HG03135 (cell line): Measurements from ENCODE around the gene ADAD2.
"Not testable (repeated sequence)": the region's sequence is repeated elsewhere in the genome, so short reads cannot be mapped to it uniquely, and the experiment has no call there.

Experiments used
- ATAC-seq: cut with Tn5 transposase; IDR thresholded peaks from one replicate; pipeline ENCODE4 v1.9.1; 2021; ENCODE audit warnings: mild to moderate bottlenecking, moderate library complexity; ENCODE audit not compliant: unreplicated experiment

The ADAD2 gene

DNA sequence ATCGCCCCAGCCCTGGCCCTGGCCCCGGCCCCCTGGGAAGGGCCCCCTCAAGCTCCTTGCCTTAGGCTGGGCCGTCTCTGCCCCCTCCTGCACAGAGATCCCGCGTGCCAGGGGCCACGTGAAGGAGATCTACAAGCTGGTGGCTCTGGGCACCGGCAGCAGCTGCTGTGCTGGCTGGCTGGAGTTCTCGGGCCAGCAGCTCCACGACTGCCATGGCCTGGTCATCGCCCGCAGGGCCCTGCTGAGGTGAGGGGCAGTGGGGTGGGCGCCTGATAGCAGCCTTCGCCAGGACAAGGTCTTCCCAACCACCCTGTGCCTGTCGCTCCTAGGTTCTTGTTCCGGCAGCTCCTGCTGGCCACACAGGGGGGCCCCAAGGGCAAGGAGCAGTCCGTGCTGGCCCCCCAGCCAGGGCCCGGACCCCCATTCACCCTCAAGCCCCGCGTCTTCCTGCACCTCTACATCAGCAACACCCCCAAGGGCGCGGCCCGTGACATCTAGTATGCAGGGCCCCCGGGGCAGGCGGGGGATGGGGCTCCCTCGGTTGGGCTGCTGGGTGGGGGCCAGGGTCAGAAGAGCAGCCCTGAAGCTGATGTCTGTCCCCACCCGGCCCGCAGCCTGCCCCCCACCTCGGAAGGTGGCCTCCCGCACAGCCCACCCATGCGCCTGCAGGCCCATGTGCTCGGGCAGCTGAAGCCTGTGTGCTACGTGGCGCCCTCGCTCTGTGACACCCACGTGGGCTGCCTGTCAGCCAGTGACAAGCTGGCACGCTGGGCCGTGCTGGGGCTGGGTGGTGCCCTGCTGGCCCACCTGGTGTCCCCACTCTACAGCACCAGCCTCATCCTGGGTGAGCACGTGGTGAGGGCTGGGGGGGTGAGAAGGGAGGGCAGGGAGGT is 4.5 kb downstream of the ADAD2 start:
- no peak for ATAC-seq

DNA sequence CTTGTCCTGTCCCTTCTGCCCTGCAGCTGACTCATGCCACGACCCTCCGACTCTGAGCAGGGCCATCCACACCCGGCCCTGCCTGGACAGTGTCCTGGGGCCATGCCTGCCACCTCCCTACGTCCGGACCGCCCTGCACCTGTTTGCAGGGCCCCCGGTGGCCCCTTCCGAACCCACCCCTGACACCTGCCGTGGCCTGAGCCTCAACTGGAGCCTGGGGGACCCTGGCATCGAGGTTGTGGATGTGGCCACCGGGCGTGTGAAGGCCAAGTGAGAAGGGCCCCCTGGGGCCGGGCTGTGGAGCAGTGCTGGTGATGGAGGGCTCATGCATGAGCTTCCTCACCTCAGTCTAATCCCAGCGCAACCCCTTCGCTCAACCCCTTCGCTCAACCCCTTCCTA is 5.1 kb downstream of the ADAD2 start:
- no peak for ATAC-seq

DNA sequence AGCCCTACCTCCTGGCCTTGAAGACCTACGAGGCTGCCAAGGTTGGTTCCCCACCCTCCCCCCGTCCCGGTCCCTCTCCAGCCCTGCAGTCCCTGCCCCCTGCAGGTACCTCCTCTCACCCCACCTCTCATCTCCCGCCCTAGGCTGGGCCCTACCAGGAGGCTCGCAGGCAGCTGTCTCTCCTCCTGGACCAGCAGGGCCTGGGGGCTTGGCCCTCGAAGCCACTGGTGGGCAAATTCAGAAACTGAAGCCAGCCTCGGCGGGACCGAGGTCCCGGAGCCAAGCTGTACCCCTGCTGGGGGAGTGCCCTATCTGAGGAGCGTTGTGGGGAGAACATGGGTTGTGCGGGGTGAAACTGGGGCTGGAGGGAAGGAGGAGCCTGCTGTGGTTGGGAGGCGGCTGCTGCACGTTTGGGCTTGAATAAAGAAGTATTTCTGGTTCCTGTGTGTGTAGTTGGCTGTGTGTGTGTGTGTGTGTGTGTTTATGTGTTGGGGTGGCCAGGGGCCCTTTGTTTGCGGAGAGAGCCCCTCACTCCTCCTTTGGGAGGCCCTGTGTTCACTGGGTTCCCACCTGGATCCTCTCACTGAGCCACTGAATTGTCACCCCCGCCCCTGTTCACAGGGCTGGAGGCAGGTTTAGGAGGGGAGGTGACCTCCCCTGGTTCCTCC is 5.9 kb downstream of the ADAD2 start:
- ATAC-seq = no peak

DNA sequence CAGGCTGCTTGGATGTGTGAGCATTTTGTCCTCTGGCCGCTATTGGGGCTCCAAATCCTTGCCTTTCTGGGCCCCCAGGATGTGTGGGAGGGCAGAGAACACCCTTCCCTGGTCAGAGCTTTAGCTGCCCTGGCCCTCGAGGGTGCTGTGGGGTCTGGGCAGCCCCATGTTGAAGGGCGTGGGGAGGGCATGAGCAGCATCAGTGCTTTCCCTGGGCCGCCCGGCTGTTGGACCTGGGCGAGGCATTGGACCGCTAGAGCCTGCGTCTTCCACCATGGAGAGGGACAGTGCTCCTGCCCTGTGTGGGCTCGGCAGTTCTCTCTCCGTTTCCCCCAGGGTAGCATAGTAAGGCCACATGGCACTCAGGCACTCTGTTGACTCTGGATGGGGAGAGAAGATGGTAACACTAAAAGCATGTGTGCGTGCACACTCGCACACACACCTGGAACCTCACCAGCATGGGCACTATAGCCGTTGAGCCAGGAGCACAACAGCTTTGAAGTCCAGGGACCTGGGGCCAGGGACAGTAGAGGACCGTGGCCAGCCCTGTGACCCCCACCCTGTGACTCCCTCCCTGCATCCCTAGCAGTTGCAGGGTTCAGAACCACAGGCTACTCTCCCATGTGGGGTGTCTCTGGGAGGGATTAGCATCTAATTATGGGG is 6.6 kb downstream of the ADAD2 start:
- ATAC-seq = no peak

DNA sequence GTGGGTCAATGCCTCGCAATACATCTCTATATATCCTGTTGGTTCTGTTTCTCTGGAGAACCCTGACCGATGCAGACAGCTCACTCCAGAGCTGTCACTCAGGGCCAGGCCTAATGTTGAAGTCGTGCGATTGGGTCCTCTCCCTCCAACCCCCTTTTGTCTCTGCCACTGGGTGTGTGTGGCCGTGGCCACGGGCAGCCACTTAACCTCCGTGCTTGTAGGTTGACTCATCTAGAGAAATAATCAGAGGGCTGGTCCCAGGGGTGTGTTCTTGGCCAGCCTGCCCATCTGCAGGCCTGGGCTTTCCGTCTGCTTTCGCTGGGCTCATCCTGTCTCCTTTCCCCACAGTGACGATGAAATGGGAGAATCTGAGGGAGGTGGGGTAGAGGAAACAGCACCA is 7.4 kb downstream of the ADAD2 start:
- no peak for ATAC-seq

DNA sequence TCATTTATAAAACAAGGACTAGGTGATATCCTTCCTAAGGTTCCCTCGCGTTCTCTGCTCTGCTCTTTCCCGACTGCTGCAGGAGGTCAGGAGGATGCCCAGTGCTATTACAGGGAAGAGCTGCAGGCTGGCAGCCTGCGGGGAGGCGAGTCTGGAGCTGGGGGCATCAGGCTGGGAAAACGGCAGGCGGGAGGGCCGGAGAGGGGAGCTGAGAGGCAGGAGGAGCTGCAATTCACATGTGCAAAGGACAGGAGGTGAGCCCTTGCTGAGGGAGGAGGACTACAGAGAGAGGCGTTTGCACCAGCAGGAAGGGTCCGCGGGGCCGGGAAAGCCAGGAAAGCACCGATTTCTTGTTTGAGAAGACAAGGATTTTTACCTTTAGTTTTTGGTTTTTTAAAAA is 8.1 kb downstream of the ADAD2 start:
- ATAC-seq = no peak

DNA sequence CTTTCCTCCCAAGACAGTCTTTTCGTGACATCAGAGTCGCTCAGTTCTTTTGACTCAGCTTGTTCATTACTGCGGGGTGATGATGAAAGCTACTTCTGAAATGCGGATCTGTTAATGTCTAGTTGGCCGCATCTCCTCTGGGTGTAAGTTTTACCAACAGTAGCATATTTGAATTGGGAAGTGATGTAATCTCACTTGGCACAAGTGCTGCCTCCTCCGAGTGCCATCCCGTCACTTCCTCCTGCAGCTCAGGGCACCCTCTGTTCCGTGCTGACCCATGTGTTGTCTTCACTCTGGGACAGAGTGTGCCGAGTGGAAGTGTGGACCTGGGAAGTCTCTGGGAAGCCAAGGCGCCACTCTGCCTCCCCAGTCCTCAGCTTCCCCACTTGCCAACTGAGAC is 8.9 kb downstream of the ADAD2 start:
- ATAC-seq = no peak

DNA sequence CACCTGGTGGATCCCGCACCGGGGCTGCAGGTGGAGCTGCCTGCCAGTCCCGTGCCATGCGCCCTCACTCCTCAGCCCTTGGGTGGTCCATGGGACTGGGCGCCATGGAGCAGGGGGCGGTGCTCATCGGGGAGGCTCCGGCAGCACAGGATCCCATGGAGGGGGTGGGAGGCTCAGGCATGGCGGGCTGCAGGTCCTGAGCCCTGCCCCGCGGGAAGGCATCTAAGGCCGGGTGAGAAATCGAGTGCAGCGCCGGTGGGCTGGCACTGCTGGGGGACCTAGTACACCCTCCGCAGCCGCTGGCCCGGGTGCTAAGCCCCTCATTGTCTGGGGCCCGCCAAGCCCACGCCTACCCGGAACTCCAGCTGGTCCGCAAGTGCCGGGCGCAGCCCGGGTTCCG is 13.6 kb downstream of the ADAD2 start:
- not testable (repeated sequence) for ATAC-seq

DNA sequence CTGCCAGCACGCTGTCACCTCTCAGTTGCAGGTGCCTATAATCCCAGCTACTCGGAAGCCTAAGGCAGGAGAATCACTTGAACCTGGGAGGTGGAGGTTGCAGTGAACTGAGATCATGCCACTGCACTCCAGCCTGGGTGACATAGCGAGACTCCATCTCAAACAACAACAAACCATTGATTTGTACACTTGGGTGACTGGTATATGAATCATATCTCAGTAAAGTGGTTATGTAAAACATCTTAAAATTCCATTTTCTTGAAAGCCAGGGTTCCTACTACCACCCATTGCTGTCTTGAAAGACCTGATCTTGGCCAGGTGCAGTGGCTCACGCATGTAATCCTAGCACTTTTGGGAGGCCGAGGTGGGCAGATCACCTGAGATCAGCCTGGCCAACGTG is 14.2 kb downstream of the ADAD2 start:
- not testable (repeated sequence) for ATAC-seq

DNA sequence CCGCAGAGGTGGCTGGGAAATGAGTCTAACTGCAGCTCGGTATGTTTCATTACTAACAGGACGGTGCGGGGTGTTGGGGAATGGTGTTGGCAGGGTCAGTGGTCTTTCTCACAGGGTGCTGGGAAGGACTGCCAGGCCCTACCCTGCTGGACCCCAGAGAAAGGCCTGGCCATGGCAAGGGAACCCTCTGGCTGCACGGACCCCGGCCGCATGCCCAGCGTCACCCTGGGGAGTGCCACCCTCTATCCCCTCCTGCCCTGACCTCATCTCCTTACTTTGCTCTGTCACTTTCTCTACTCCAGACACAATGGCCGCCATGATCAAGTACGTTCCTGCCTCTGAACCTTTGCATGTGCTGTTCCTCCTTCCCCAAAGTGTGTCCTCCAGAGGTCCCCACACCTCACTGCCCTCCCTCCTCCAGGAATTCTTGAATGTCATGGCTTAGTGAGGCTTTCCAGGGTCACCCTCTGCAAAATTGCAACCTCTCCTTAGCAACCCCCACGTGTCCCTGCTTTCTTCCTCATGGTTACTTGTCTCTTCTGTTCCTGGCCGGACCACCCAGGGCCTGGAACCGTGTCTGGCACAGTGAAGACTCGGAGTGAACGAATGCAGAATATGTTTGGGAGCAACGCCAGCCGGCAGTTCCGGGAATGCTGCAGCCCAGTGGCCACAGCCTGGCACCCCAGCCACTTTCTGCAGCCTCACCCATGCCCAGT is 15.2 kb downstream of the ADAD2 start:
- ATAC-seq = no peak

DNA sequence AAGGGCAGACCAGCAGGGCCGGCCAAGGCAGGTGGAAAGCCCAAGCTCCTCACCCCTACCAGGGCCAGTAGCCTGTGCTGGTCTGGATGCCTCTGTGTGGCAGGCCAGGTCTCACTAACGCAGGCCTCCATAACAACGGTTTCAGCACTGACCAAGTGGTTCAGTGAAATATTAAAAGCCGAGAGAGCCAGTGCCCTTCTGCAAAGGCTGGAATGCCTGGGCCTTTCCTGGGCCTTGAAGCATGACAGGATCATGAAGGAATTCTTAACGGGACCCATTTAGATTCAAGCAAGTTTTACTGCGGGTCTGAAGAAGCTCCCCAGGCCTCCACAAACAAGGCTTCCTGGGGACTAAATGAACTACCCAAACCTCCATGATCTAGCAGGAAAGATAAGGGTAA is 16.3 kb downstream of the ADAD2 start:
- ATAC-seq = no peak

DNA sequence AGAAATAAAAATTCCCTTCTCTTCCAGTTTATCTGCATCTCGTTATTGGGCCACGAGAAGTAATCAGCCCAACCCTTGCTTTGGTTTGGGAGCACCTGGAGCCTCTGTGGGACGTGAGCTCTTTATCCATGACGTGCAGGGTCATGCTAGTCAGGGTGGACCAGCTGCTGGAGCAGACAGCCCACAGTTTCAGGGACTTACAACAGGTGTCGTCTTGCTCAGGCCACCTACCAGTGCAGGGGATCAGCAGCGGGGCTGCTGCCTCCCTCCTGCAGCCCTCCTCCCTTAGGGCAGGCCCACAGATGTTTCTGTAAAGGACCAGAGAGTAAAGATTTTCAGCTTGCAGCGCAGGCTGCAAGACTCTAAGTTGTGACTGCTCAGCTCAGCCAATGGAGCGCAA is 16.9 kb downstream of the ADAD2 start:
- ATAC-seq = no peak

DNA sequence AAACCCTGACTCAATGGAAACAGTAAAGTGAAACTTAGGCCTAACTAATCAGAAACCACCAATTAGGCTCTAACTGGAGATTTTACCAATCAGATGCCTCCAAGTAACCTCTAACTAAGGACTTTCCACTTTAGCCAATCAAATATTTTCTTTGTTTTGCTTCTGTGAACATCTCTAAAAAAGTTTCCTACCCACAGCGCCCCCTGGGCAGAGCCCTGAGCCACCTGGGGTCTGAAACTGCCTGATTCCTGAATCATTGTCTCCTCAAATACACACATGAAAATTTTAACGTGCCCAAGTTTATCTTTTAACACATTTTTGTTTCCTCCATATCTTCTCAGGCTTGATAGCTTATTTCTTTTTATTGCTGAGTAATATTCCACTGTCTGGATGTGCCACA is 19.0 kb downstream of the ADAD2 start:
- no peak for ATAC-seq

DNA sequence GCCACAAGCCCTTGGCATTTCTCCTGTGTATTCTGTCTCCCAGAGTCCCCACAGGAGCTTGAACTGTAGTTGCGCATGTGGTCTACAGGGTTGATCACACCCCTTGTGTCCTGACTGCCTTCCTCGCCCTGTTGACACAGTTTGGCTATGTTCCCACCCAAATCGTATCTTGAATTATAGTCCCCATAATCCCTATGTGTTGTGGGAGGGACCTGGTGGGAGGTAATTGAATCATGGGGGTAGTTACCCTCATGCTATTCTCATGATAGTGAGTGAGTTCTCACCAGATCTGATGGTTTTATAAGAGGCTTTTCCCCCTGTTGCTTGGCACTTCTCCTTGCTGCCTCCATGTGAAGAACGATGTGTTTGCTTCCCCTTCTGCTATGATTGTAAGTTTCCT is 21.2 kb downstream of the ADAD2 start:
- no peak for ATAC-seq

DNA sequence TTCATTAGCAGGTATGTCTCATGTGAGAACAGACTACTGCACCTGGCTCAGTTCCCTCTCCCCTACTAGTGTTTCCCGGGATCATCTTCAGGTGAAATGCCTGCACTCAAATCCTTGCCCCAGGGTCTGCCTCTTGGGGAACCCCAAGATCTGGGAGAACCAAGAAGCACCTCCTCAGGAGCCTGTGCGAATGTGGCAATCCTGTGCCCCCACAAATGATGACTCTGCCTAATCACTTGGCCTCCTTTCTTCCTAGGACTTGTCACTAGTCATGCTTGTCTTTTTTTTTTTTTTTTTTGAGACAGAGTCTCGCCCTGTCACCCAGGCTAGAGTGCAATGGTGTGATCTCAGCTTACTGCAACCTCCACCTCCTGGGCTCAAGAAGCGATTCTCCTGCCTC is 21.7 kb downstream of the ADAD2 start:
- ATAC-seq = no peak

DNA sequence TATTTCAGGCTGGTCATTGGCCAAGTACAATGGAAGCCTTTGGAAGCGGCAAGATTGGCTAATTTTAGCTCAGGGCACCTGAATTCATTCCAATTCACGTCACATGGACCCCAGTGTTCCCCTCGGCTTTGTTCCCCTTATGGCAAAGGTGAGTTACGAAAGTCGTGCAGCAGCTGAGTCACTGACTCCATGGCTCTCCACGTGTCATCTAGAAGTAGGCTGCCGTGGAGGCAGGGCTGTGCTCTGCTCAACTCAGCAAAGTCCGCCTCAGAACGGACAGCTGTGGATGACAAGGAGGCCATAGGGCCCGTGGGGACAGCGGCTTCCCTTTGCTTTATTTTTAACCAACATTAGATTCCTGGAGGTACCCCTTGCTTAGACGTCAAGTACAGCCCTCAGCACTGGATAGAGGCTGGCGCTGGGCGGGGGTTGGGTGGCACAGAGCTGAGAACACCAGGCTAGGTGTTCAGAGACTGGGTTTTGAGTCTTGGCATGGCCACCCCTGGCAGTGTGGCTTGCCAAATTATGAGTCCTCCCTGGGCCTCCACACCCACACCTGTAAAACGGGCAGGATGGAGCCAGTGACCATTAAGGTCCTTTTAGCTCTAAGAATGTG is 23.6 kb downstream of the ADAD2 start:
- ATAC-seq = no peak

DNA sequence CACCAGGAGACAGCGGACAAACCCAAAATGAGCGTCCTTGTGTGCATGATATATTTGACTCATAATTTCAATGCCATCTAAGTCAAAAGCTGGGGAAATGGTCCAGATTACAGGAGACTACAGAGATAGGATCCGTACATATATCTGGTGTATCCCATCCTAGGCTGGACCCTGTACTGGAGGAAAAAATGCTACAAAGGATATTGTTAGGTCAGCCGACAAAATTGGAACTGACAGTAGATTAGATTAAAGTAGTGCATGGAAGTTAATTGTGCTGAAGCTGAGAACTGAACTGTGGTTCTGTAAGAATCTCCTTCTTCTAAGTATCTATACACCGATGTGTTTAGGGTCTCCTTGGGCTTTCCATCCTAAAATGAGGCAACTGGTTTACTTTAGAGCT is 24.6 kb downstream of the ADAD2 start:
- ATAC-seq = no peak

DNA sequence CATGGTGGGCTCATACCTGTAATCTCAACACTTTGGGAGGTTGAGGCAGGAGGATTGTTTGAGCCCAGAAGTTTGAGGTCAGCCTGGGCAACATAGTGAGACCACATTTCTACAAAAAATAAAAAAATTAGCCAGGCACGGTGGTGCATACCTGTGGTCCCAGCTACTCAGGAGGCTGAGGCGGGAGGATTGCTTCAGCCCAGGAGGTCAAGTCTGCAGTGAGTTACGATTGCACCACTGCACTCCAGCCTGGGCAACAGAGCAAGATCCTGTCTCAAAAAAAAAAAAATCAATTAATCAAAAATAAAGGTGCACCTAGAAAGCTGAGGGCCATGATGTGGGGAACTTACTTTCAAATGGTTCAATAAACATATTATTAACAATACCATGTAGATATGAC is 25.2 kb downstream of the ADAD2 start:
- ATAC-seq = not testable (repeated sequence)

DNA sequence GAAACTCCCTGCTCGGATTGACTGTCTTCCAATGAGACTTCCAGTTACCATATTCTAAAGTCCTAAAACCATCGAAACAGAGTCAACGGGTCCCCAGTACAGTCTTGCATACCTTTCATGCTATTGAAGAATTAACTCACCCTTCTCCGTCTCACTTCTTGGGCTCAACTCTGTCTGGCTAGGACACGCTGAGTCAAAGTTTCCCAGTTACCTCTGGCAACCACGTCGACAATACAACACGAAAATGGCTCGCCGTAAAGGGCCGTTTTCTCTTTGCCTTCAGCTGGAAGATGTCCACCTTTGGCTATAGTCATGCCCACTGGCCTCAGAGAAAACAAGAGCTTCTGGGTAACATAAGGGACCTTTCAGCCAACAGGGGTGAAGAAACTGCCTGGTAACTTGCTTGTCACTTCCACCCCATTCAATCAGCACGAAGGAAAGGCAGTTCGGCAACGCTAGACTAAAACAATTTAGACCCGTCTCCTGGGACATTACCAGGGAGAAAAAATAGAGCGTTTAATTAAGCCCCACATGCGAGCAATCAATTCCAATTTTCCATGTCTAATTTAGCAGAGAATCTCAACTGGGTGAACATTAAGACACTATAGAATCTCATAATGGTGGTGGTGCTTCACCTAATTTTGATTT is 27.3 kb downstream of the ADAD2 start:
- ATAC-seq = no peak

DNA sequence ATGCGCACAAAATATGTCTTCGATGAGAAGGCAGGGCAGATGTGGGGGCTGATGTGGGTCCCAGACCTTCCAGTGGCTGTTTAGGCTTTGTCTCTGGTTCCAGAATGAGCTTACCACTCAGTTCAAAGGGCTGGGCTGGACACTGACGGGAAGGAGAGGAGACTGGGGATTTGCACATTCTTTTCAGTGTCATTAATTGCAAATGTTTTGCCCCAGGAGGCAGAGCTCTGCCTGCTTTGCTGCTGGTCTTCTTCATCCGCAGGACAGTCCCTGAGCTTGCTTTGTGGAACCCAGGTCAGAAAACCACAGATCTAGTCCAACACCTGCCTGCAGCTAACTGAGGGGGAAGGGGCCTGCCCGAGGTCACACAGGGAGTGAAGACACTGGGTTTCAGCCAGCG is 28.0 kb downstream of the ADAD2 start:
- ATAC-seq = no peak
